GM19452 (cell line): ENCODE measurements around the gene PTTG1IP2.

ENCODE experiments used
- ATAC-seq: cut with Tn5 transposase; IDR thresholded peaks from one replicate; pipeline ENCODE4 v1.9.1; 2021; ENCODE audit not compliant: unreplicated experiment

The PTTG1IP2 gene

GRCh38 chr7:90552521-90552920 is 83.1 kb downstream of the PTTG1IP2 start:
- ATAC-seq: no peak

GRCh38 chr7:90560730-90561129 is 91.3 kb downstream of the PTTG1IP2 start:
- ATAC-seq: no peak
